Glomerular endothelial cell (primary cell): Measurements from ENCODE around the gene FAM163B. TPM values are rescaled to one million over a fixed set of nuclear protein-coding genes. Genes with fewer than 3 reads are reported as not detected.

Source experiments
- DNase-seq: peaks from one replicate; pipeline ENCODE4 v3.0.0-alpha.2; 2011; ENCODE audit warnings: low read depth, low spot score; ENCODE audit errors: extremely low read depth
- total RNA-seq: library from RNA; depleted of rRNA; stranded (reverse); fragments of >200 nt; gene quantifications from 2 replicates; pipeline ENCODE4 v1.2.3, GENCODE V29; 2015

FAM163B gene
- total RNA-seq, 1 donor from 2014 or later = not detected

GRCh38 chr9:133584559-133585476, 24.4 kb downstream of the FAM163B start:
- no peak for DNase-seq

- DNase-seq = no peak
These were observed 25.0 kb downstream of the FAM163B start for GRCh38 chr9:133584167-133584558.

GRCh38 chr9:133583586-133583985, 25.6 kb downstream of the FAM163B start:
- no peak for DNase-seq

- DNase-seq = no peak
These were observed 26.1 kb downstream of the FAM163B start for GRCh38 chr9:133583111-133583510.

GRCh38 chr9:133582501-133583045, 26.6 kb downstream of the FAM163B start:
- DNase-seq = no peak

- no peak for DNase-seq
These were observed 27.5 kb downstream of the FAM163B start for GRCh38 chr9:133581513-133582343.

GRCh38 chr9:133581011-133581410, 28.2 kb downstream of the FAM163B start:
- no peak for DNase-seq

- no peak for DNase-seq
These were observed 28.8 kb downstream of the FAM163B start for GRCh38 chr9:133580419-133580738.

GRCh38 chr9:133579601-133580418, 29.4 kb downstream of the FAM163B start:
- DNase-seq = no peak

- DNase-seq = no peak
These were observed 30.4 kb downstream of the FAM163B start for GRCh38 chr9:133578524-133579441.

- no peak for DNase-seq
These were observed 31.5 kb downstream of the FAM163B start for GRCh38 chr9:133577737-133578112.

GRCh38 chr9:133576875-133577736, 32.1 kb downstream of the FAM163B start:
- no peak for DNase-seq

- DNase-seq = no peak
These were observed 32.9 kb downstream of the FAM163B start for GRCh38 chr9:133576031-133576874.

- no peak for DNase-seq
These were observed 33.8 kb downstream of the FAM163B start for GRCh38 chr9:133575186-133576030.

- DNase-seq = no peak
These were observed 34.4 kb downstream of the FAM163B start for GRCh38 chr9:133574771-133575170.

GRCh38 chr9:133573791-133574515, 35.2 kb downstream of the FAM163B start:
- no peak for DNase-seq
